HG03442 (cell line): Measurements from ENCODE around the gene ATP5IF1.

Experiments
- ATAC-seq: cut with Tn5 transposase; IDR thresholded peaks from one replicate; pipeline ENCODE4 v1.9.1; 2021; ENCODE audit warnings: mild to moderate bottlenecking, moderate library complexity; ENCODE audit not compliant: unreplicated experiment

ATP5IF1 gene

DNA sequence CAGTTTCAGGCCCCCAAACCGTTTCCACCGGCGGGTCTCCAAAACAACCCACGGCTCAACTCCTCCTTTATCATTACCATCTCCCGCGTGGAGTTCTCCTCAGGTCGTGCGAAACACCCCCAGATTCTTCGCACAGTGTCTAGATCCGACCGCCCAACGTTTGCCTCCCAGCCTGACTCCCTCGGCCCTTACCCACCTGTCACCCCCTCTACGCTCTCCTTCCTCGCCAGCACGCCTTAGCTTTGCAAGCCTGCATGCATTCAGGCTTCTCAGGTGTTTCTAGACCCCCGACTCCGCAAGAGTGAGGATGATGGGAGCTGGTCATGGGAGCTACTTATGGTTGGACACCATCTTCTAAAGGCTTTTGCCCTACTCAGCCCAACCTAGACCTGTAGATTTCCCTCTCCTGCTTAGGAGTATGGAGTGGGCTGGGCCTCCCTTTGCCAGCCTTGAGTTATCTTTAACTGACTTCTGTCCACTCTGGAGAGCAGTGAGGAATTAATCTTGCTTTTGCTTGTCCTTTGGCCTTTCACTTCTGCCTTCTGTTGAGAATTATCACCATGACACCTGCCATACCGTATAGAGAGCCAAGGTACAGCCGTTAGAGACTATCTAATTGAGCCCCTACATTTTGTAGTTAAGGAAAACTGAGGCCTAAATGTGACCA lies 865 bp downstream of the ATP5IF1 start:
- ATAC-seq, result no peak

DNA sequence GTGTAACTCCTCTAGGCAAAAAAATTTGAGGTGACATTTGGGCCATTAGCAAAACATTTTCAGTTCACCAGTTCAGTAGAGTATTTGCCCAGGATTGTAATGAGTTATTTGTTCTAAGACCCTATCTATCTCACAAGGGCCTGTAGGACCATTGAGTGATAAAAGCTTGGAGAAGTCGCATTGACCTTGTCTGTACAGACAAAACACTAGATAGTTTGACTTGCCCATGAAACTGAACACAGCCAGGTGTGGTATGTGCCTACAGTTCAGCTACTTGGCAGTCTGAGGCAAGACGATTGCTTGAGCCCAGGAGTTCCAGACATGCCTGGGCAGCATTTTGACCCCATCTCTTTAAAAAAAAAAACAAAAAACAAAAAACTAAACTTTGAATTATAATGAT lies 3.1 kb downstream of the ATP5IF1 start:
- no peak for ATAC-seq

DNA sequence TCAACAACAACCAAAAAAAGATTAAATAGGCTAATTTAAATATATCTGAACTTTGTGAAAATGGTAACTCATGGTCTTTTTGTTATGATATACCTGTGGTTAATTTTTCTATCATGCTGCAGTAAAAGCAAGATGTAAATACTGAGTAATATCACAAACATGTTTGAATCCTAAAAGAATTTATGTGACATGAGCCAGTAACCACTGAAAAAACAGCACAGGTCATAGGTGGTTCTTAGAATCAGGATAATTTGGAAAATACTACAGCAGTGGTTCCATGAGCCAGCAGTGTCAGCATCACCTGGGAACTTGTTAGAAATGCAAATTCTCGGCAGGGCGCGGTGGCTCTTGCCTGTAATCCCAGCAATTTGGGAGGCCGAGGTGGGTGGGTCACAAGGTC lies 4.1 kb downstream of the ATP5IF1 start:
- no peak for ATAC-seq

- no peak for ATAC-seq
Measured at GRCh38 chr1:28241638-28242241, 5.8 kb downstream of the ATP5IF1 start.

- ATAC-seq, result no peak
Measured at GRCh38 chr1:28243685-28244311, 7.9 kb downstream of the ATP5IF1 start.

DNA sequence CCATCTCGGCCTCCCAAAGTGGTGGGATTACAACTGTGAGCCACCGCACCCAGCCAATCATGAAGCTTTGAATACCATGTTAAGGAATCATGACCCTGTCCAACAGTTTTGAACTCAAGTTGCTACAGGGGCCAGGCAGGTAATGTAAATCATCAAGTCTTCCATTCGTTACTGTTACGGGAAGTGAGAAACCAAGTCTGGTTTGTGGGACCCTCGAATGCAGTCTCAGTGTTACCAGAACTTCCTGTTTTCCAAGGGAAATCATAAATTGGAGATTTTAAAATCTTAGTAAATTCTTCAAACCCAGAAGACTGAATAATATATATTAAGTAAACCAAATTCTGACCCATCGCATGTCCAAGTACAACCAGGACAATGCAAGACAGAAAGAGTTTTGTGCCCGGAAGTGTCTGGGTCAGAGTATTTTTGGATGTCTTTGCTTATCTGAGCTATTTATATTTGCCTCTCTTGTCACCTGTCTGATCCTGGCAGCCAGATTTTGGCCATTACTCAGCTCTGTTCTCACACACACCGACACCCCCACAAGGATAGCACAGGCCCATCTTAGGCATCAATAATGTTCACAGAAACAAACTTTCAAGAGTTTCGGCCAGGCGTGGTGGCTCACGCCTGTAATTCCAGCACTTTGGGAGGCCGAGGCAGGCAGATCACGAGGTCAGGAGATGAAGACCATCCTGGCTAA lies 8.8 kb downstream of the ATP5IF1 start:
- ATAC-seq, result no peak

- no peak for ATAC-seq
Measured at GRCh38 chr1:28246427-28246832, 10.5 kb downstream of the ATP5IF1 start.

- no peak for ATAC-seq
Measured at GRCh38 chr1:28247612-28248272, 11.8 kb downstream of the ATP5IF1 start.

- no peak for ATAC-seq
Measured at GRCh38 chr1:28248273-28249012, 12.5 kb downstream of the ATP5IF1 start.

DNA sequence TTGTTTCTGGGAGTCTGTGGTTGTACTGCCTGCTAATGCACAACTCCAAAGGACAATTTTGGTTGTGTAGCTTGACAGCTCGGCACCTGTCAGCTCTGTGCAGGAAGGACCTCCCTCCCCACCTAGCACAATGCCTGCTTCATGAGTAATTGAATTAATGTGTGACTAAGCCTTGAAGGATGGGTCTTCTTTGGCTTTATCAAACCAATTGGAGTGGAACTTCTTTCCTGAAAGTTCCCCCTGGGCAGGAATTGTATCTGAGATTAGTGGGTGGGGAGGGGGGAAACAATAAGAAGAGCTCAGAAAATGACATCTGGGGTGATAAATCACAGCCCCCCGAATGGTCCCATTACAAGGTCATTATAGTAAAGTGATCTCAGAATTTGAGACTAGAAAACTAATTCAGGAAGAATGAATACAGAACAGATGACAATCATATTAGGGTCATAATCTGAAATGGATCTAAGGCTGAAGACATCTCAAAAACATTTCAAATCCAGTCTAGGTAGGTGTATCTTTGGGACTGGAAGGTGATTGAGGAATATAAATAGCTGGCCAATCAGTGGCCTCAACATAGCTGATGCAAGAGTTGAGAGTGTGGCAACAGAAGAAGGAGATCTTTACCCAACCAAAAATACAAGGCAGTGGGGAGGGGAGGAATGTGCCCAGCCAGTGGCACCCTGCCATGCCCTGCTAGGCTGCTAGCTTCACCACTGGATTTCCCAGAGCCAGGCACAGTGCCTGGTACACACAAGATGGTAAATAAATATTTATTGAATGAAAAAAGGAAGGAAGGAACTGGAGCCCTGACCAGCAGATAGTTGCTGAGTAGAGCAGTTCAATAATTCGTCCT lies 13.3 kb downstream of the ATP5IF1 start:
- ATAC-seq, result no peak

- ATAC-seq, result no peak
Measured at GRCh38 chr1:28249866-28250295, 14.0 kb downstream of the ATP5IF1 start.

GRCh38 chr1:28256197-28256827 lies 20.4 kb downstream of the ATP5IF1 start:
- no peak for ATAC-seq

- no peak for ATAC-seq
Measured at GRCh38 chr1:28257736-28258135, 21.8 kb downstream of the ATP5IF1 start.

DNA sequence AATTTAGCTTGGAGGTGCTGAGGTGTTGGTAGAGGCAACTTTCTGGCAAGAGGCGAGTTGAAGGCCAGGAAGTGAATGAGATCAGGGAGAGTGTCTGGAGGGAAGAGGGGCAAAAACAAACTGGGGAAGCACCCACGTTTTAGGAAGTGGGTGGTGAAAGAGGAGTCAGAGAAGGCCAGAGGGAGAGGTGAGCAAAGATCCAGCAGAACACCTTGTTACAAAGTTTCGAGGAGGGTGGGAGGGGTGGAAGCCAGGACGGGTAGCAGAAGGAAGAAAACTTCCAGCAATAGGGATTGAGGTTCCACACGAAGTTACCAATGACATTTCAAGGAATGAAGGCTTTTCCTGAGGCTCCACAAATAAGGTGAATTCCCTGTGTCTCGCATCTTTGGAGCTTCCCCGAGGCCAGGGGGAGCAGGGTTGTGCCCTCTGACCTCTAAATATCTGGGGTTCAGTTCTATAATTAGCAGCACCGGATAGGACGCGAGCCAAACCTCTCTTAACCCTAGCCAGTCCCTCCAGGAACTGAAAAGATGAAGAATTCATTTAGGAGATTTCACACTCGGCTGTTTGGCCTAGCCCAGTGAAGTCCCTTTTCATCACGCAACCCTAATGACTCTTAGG lies 22.8 kb downstream of the ATP5IF1 start:
- no peak for ATAC-seq

- peak; percentile 88 for ATAC-seq
Measured at GRCh38 chr1:28259252-28259933, 23.5 kb downstream of the ATP5IF1 start, which contains the start of gene SESN2. SESN2 (plus strand) TSS chr1:28259518; CDS start chr1:28259848, 330 bp downstream.

DNA sequence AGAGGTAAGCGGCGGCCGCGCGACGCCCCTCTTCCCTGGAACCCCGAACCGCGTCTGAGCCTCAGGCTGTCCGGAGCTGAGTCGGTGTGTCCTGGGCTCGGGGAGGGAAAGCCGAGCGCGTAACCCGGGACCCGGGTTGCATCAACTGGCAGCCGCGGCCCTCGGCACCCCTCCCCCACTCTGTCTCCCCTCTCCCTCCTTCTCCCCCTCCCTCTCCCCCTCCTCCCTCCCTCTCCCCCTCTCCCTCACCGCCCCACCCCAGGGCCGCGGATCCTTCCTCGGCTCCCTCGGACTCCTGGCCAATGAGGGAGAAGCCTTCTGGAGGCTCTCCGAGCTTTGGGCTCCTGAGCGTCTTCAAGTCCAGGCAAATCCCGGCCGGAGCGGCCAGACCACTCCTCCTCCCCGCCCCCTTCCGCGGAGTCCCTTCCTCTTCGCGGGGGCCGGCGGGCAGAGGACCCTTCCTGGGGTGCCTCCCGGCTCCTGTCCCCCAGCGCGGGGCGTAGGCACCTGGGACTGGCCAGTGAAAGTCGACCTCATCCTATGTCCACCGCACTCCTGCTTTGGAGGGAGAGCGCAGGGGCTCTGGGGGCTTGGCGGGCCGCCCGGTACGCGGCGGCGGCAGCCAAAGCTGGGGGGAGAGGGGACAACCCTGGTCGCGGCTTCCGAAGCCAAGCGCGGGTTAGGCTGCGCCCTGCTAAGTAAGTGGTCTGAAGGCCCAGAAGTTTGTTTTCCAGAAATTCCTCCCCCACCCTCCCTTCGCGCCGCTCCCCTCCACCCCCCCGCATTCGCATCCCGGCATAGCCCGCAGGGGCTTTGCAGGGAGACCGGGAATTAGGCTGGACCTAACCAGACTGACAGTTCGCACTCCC lies 24.2 kb downstream of the ATP5IF1 start:
- ATAC-seq, result no peak

DNA sequence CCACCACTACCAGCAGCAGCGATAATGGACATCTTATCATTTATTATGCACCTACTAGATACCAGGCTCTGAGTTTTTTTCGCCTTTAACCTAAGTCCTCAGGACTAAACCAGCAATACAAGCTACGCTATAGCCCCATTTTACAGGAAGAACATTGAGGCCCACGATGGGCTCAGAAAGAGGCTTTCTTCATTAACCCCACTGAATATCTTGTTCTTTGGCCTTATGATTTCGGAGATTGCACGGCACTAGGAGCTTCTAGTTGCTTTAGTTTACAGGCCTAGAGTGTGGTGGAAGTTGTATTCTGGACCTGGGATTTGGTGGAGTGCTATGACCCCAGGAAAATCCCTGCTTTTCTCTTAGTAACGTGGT lies 24.9 kb downstream of the ATP5IF1 start:
- no peak for ATAC-seq
